Retinal pigment epithelial cell (primary cell): ENCODE measurements around the gene GEMIN2.
"Not testable (repeated sequence)": the region's sequence is repeated elsewhere in the genome, so short reads cannot be mapped to it uniquely, and the experiment has no call there.

Experiments
- DNase-seq: peaks from one replicate; pipeline ENCODE4 v3.0.0-alpha.2; 2010; ENCODE audit warnings: low read depth
- H3K4me3 ChIP-seq: 2 replicates; pipeline ENCODE4 v1.5.1; 2011; ENCODE audit warnings: mild to moderate bottlenecking, low read length, control low read depth, moderate library complexity
- TF ChIP-seq, protein P1 (sequence below): conservative IDR thresholded peaks from 2 replicates; pipeline ENCODE4 v1.5.1; 2011; ENCODE audit warnings: low read depth, low read length, control low read depth, inconsistent platforms

The GEMIN2 gene

GRCh38 chr14:39181026-39181692, 67.0 kb downstream of the GEMIN2 start:
- H3K4me3 ChIP-seq = no peak overlapping the region
- DNase-seq = no peak

DNA sequence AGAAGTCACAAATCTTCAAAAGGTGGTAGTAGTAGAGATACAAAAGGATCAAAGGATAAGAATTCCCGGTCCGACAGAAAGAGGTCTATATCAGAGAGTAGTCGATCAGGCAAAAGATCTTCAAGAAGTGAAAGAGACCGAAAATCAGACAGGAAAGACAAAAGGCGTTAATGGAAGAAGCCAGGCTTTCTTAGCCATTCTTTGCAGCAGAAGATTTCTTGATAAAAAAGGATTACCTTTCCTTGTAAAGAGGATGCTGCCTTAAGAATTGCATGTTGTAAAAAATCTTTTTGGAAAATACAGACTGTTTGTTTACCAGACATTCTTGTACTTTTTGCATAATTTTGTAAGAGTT, 67.5 kb downstream of the GEMIN2 start:
- no peak overlapping the region for H3K4me3 ChIP-seq
- TF ChIP-seq, protein P1, sequence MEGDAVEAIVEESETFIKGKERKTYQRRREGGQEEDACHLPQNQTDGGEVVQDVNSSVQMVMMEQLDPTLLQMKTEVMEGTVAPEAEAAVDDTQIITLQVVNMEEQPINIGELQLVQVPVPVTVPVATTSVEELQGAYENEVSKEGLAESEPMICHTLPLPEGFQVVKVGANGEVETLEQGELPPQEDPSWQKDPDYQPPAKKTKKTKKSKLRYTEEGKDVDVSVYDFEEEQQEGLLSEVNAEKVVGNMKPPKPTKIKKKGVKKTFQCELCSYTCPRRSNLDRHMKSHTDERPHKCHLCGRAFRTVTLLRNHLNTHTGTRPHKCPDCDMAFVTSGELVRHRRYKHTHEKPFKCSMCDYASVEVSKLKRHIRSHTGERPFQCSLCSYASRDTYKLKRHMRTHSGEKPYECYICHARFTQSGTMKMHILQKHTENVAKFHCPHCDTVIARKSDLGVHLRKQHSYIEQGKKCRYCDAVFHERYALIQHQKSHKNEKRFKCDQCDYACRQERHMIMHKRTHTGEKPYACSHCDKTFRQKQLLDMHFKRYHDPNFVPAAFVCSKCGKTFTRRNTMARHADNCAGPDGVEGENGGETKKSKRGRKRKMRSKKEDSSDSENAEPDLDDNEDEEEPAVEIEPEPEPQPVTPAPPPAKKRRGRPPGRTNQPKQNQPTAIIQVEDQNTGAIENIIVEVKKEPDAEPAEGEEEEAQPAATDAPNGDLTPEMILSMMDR = no peak
- no peak for DNase-seq

More at GRCh38 chr14:39181026-39181692, 67.0 kb downstream of the GEMIN2 start:
- TF ChIP-seq, protein P1 = no peak

DNA sequence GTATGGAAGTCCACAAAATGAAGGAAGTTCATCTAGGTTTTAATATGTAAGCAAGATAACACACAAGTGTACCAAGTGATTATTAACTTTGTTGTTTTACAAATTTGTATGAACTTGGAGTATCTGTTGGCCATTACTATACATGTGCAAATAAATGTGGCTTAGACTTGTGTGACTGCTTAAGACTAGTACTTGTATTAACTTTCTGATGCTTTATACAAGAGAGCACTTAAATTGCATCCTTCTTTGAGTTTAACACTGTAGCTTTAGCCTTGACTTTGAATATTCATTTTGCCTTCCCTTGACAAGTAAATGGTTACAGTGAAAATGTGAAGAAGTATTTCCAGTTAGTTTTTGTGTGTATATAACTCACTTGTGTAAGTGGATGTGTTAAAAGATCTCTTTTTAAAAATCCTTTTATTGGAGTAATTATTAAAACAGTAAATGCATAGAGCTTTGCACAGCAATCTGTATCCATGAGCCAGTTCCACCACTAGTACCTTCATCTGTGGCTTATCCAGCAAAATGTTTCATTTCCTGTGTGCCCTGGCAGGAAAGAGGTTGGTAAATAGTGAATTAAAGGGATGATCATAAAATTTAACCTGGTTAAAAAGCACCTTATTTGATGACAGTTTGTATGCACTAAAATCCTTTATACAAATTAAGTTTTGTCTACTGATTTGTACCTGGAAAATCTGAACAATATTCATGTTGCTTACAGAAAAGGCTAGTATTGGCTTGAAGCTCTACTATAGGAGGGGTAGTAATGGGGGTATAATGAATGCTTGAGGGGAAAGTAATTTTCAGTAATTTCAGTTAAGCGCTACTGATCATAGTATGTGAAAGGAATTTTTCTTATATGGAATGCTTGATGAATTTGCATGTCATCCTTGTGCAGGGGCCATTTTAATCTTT, 68.9 kb downstream of the GEMIN2 start:
- DNase-seq = no peak
- TF ChIP-seq, protein P1 = no peak
- no peak overlapping the region for H3K4me3 ChIP-seq

GRCh38 chr14:39183685-39184003, 69.5 kb downstream of the GEMIN2 start:
- DNase-seq, H3K4me3 ChIP-seq: not testable (repeated sequence)

DNA sequence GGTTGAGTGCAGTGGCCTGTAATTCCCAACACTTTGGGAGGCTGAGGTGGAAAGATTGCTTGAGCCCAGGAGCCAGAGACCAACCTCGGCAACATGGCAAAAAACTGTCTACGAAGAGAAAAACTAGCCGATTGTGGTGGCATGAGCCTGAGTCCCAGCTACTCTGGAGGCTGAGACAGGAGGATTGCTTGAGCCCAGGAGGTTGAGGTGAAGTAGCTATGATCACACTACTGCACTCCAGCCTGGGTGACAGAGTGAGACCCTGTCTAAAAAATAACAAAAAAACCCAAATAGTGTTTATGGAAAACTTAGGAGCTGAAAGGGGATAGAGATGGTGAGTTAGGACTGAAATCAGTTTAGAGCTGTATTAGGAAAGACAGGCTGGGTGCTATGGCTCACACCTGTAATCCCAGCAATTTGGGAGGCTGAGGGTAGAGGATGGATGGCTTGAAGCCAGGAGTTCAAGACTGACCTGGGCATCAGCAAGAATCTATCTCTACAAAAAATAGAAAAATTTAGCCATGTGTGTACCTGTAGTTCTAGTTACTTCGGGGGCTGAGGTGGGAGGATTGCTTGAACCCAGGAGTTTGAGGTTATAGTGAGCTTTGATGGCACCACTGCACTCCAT, 70.6 kb downstream of the GEMIN2 start:
- no peak for DNase-seq
- no peak overlapping the region for H3K4me3 ChIP-seq
- TF ChIP-seq, protein P1 = no peak

DNA sequence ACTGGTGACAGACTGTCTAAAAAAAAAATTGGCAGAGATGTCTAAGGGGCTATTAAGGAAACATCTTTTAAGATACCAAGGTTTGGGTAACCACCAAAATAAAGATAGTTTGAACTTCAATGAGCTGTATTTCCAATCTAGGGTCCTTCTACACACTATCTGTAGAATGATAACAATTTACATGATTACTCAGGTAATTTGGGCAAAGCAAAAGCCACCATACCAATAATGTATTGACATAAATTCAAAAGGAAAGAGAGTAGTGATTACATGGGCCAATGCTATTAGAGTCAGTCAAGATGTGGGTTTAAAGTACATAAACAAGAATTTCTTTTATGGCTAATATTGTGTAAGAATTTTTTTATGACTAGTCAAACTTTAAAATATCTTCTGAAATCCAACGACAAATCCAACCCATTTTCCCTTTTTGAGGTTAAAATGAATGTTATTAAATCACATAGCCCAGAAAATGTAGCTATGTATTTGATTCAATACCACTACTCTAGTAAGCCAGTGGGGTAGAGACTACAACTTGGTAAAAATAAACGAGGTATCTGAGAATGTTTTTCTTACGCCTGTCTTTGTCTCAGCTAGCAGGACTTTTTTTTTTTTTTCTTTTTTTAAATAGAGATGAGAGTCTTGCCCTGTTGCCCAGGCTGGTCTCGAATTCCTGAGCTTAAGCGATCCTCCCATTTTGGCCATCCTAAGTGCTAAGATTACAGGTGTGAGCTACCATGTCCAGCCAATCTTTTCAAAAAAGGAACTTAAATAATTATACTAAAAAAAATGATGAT, 71.3 kb downstream of the GEMIN2 start:
- TF ChIP-seq, protein P1 = no peak
- H3K4me3 ChIP-seq = no peak overlapping the region
- DNase-seq = no peak
